ENCODE results near the gene TACC2.
"Not testable (repeated sequence)": the region's sequence is repeated elsewhere in the genome, so short reads cannot be mapped to it uniquely, and the experiment has no call there.

TACC2 gene, protein sequence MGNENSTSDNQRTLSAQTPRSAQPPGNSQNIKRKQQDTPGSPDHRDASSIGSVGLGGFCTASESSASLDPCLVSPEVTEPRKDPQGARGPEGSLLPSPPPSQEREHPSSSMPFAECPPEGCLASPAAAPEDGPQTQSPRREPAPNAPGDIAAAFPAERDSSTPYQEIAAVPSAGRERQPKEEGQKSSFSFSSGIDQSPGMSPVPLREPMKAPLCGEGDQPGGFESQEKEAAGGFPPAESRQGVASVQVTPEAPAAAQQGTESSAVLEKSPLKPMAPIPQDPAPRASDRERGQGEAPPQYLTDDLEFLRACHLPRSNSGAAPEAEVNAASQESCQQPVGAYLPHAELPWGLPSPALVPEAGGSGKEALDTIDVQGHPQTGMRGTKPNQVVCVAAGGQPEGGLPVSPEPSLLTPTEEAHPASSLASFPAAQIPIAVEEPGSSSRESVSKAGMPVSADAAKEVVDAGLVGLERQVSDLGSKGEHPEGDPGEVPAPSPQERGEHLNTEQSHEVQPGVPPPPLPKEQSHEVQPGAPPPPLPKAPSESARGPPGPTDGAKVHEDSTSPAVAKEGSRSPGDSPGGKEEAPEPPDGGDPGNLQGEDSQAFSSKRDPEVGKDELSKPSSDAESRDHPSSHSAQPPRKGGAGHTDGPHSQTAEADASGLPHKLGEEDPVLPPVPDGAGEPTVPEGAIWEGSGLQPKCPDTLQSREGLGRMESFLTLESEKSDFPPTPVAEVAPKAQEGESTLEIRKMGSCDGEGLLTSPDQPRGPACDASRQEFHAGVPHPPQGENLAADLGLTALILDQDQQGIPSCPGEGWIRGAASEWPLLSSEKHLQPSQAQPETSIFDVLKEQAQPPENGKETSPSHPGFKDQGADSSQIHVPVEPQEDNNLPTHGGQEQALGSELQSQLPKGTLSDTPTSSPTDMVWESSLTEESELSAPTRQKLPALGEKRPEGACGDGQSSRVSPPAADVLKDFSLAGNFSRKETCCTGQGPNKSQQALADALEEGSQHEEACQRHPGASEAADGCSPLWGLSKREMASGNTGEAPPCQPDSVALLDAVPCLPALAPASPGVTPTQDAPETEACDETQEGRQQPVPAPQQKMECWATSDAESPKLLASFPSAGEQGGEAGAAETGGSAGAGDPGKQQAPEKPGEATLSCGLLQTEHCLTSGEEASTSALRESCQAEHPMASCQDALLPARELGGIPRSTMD (N-terminal part only)

DNA sequence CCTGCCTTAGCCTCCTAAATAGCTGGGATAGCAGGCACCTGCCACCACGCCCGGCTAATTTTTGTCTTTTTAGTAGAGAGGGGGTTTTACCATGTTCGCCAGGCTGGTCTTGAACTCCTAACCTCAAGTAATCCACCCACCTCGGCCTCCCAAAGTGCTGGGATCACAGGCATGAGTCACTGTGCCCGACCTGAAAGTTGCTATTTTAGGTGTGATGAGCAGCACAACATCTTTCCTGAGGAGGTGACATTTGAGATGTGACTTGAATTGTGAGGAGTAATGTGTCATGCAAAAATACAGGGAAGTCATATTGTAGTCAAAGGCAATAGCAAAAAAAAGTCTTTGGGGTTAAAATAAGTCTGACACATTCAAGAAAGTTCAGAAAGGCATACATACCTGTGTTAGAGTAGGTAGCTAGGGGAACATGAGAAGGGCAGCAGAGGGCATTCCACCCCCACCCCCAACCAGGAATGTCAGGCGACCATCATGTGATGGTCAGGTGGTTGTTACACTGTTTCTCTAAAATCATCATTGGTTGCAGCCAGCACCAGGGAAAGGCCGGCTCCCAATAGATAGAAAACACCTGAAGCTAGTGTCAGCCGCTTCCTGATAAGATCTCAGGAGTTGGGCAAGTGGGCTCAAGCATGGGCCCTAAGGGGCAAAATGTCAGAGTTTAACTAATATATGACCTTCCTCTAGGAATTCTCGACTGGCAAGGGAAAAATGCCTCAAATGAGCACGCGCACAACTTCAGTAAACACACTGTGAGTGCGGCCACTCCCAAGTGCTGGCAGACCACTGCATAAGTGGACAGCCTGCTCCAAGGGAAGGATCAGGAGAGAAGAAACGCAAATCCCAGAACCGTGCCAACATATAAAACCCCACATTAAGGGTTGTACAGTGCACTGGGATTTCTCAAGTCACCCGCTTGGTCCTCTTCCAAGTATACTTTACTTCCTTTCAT is at the start of gene TACC2:
Gene TACC2, plus strand, starts transcription at position 803 of the 964 bp plus-strand sequence. CDS start 32,819 bp downstream, outside the sequence.
- DNase-seq, result no peak

DNA sequence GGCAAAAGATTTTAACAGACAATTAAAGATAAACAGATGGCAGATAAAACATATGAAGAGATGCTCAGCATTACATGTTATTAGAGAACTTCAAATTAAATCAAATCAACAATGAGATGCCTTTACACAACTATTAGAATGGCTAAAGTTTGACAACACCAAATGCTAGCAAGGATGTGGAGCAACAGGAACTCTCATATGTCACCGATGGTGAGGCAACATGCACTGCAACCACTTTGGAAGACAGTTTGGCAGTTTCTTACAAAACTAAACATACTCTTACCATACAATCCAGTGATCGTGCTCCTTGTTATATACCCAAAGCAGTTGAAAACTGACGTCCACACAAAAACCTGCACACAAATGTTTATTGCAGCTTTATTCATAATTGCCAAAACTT is 47.4 kb upstream of the TACC2 start:
- DNase-seq, result no peak

DNA sequence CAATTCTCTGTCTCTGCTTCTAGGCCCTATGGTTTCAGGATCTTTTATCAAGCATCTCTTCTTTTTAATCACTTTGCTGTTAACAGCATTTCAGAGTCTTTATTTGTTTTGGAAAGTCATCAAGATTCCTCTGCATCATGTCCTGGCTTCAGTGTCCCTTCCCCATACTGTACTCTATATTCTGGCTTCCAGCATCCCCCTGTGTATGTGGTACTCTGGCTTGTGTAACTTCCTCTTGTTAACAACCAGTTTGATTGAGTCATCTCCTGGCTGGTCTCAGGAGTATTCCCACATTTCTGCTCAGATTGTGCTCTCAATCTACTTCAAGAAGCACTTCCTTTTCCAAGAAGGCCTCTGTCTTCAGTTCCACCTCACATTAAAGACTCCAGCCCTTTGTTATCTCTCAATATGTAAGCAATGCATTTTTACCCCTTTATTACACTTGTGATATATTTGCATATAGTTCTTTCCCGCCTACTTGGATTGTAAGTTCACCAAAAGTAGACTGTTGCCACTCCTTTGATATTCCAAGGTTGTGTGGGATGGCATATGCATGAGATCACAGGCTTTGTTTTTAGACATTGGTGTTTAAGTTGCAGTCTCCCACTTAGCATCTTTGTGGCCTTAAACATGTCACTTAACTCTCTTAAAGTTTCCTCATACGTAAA is 46.1 kb upstream of the TACC2 start:
- DNase-seq, result peak; percentile 78

DNA sequence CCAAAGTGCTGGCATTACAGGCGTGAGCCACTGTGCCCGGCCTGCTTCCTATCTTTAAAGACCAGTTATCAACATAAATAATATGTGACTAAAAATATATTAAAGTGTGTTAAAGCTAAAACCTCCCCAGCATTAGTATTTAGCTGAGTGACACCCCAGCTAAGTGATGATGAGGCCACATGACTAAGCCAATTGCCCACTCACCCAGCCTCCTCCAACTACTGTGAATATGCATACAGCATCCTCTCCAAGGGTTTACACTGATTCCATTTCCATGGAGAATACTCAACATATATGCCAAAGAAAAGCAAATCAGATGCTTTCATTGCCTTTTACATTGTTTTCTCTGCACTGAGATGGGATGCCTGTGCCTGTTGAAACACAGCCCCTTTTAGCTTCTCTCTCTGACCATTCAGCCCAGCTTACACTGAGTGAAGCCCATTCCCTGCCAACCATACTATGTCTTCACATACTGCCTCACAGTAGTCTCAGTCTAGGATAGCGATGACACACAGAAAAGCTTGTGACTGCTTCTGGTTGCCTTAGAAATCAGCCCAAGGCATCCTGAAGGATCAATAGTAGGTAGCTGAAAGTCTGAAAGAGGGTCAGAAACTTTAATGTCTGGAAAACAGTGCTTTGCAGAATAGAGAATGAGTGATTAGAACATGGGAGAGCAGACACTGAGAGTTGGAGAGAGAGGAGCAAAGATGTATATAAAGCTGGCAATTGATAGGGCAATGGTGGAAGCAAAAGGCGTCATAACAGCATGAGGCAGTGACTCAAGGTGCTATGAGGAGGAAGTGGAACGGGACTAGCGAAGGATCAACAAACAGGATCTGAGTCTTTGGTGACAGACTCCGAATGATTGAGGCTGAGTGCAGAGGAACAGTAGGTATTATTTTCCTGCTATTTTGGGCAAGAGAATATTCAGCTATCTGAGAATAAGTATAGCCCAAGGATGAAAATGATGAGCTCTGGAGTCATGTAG is 41.3 kb upstream of the TACC2 start:
- DNase-seq, result no peak

DNA sequence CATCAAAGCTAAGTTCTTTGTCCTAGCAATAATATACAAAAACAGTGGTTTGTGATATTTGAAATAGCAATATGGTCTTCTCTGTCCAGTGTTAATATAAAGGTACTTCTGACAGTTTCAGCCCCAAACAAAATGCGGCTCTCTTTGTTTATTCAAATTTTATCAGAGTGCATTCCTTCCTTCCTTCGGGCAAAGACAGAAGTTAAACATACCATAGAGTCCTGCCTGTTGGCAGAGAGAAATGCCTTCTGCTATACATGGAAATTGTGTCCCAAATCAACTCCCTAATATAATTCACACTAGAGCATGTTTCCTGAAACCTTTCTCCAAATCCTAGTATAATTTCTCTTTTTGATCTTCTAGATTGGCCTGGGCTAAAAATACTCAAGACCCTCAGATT is 39.9 kb upstream of the TACC2 start:
- DNase-seq, result no peak

DNA sequence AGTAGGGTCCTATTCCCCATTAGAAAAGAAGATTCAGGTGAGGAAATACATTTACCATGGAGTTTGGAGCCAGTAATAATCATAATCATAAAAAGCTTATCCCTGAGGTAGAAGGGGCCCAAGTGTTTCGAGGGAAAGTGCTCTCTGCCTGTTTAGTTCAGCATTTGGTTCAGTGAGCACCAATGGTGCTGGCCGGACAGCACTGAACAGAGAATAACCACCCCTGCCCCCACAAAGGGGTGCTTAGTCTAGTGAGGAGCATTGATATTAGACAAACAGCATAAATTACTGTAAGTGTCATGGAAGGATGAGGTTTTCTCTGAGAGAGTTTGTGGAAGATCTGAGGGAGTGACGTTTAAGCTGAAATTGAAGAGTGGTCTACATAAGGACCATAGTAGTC is 39.5 kb upstream of the TACC2 start:
- no peak for DNase-seq

DNA sequence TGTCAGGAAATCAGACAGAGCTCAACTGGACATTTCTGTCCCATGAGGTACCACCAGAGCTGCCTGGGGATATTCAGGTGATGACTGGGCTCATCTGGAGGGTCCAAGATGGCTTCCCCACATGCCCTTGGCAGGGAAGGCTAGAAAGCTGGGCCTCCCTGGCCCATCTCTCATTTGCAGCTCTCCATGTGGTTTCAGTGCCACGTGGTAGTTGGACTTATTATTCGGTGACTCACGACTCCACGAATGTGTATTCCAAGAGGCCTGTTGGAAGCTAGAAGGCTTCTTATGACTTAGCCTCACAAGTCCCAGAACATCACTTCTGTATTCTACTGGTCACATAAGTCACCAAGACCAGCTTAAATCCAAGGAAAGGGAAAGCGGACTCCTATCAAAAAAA is 36.7 kb upstream of the TACC2 start:
- DNase-seq, result no peak

DNA sequence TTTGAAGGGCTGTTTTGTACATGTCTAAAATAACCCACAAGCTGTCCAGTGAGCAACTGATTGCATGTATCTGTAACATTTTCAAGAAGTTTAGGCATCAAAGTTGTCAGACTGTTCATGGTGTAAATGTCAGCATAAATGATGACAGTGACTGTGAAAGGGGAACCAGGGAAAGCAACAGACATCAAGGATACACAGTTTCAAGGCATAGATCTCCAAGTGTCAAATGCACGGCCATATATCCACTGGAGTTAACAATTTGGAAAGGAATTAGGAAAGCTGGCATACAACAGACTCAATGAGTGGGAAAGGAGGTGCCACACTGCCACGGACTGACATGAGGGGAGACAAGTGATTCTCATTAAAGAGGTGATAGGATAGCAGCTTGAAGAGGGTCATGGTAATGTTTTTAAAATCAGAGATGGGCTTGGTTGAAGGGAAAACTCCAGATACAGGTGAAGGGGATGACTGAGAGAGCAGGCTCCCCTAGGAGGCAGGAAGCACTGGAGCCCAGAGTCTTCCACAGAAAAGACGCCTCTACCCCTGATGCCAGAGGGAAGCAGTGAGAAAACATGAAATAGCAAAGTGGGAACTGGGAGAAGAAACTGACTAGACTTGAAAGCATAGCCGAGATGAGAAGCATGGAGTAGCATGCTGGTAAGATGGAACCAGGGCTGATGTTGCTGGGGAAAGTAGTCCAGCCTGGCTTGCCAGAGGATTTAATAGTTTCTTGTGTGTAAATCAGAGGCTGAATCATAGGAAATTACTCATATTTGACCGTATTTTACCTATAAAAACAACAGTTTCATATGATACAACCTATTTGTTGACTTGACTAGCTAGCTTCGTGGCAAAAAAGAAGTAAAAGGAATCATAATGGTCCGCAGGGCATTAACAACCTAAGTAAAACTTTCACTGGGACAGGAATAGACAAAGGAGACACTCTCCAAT is 32.6 kb upstream of the TACC2 start:
- DNase-seq, result peak; percentile 75

DNA sequence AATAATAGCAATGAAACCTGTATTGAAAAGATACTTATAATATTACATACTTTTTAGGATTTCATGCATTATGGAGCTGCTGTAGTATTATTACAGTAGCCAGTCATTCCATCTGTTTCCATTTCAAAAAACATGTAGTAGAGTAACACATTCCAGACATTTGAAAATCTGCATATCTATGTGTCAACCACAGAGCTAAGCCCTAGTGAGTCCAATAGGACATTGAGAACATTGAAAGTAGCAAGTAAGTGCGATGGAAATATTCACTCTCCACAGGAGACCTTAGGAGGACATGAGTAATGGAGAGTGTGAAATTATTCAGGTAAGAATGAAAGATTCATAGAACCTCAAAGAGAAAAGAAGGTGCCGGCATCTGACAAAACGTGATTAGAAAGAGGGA is 29.3 kb upstream of the TACC2 start:
- DNase-seq, result no peak

DNA sequence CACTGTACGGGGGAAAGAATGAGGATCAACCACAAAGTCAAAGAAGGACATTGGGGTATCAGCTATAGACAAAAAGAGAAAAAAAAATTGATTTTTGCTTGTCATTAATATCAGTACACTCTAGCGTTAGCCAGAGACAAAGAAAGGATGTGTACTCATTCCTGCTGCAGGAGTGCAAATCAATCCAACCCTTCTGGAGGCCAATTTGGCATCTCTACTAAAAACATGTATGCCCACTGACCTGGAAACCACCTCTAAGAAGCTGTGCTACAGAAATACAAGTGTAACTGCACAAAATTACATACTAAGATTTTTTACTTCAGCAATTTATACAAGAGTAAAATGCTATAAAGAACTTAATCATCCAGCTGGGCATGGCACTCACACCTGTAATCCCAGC is 27.5 kb upstream of the TACC2 start:
- DNase-seq, result no peak

DNA sequence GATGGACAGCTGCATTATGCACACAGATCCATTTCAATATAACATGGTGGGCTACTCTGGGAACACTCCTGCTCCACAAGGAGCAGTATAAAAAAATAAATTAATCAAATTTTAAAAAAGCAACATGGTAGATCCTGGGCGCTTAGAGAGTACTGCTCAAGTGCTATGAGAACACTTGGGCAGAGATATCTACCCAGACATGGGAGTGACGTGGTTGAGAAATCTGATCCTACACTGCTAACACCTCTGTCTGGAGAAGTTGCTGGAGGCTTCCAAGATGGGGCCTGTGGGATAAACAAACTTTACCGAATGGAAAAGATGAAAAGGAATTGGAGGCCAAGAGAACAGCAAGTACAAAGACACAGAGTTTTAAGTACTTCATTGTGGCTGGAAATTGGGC is 23.0 kb upstream of the TACC2 start:
- DNase-seq, result no peak

DNA sequence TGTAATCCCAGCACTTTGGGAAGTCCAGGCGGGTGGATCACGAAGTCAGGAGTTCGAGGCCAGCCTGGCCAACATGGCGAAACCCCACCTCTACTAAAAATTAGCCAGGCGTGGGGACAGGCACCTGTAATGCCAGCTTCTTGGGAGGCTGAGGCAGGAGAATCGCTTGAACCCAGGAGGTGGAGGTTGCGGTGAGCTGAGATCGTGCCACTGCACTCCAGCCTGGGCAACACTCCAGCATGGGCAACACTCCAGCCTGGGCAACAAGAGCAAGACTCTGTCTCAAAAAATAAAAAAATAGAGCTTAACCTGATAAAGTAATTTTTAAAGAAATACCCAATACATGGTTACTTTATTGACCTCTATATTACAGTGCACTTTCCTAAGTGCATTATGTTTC is 19.9 kb upstream of the TACC2 start:
- DNase-seq, result not testable (repeated sequence)

DNA sequence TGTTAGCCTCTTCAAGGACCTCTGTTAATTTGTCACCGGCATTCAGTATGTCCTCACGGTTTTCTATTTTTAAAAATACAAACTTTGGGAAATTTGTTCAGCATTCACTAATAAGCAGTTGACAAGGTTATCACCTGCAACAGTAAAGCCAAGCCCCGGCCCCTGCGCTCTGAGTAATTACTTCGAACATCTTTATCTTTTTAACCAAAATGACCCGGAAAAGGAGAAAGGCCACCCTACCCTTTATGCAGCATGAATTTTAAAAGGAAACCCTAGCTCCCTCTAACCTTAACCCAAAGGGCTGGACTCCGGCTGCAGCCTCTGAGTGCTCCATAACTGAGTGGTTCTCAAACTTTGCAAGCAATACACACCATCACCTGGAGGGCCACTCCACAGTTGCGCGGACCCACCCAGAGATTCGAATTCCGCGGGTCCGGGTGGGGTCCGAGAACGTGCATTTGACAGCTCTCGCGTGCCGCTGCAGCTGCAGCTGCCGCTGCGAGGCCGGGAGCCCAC is 14.9 kb upstream of the TACC2 start:
- DNase-seq, result no peak

DNA sequence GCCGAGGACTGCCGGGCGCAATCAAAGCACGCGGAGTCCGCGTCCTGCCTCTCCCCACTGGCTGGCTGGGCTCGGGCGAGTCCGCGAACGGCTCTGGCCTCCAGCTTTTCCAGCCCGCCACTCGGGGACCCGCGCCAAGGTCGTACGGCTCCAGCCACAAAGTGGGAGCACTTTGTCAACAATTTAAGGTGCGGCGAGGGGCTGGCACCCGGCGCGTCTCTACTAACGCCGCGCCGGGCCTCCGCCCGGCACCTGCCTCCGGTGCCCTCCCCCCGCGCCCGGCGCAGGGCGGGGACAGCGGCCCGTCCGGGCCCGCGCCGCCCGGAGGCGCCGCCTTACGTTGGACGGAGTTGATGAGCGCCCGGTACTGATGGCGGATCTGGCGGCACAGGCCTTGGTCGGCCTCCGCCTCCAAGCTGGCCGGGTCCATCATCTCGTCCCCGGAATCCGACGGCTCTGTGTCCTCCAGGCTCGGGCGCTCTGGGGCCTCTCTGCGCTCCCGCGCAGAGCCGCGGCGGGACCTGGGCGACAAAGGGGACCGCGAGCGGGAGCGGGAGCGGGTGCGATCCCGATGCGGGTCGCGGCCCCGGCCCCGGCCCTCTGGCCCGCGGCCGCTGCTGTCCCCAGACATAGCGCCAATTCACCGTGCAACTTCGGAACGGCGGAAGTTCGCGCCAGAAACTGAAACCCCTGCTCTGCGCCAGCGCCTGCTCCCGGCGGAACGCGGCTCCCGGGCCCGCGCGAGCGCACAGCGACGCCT is 14.2 kb upstream of the TACC2 start, which contains the start of gene NSMCE4A:
Gene NSMCE4A, minus strand, starts transcription at position 683 of the 760 bp plus-strand sequence. Its CDS starts 52 bp downstream, at position 631.
- peak; percentile 78 for DNase-seq

DNA sequence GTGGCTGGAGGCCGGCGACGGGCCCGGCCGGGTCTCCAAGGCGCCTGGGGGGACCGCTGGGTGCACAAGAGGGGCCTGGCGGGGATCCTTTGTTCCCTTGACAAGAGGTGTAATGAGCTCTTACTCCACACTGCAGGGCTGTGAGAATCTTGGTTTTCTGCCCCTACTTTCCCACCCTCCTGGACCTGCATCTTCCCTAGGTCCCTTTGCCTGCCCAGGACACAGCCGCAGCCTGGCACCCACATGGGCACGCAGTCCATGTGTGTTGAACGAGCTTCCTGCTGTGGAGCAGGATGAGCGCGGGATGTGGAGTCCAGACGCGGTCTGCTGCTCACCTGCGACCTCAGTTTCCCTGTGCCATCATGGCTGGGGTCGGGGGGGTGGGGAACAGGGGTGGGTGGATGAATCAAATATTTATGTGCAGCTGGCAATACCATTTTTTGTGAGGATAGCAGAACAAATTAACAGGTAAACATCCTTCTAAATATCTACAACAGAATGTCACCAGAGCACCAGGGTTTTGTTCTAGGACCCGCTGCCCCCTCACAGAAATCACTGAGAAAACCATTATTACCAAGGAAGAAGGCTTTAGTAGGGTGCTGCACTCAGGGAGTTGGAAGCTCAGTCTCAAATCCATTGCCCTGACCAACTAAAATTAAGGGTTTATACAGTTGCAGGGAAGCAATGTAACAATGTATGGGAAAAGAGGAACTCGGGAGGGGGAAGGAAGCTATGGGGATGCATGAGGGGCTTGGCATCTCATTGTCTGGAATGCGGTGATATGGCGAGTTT is 13.5 kb upstream of the TACC2 start:
- no peak for DNase-seq

DNA sequence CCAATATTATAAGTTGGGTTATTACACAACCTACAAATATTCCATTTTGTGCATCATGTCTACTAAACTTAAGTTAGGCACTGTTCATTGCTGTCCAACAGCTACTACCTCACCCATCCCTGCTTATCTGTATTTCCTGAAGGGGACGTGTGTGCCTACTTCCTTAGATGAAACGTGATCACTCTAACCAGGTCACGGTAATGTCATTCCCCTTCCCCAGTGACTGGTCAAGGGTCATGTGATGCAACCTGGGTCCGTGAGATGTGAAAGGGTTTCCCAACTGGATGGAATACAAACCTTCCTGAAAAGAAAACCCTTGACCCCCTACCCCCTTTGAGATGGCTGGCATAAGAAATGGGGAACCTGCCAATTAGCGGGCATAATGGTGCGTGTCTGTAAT is 12.4 kb upstream of the TACC2 start:
- no peak for DNase-seq

DNA sequence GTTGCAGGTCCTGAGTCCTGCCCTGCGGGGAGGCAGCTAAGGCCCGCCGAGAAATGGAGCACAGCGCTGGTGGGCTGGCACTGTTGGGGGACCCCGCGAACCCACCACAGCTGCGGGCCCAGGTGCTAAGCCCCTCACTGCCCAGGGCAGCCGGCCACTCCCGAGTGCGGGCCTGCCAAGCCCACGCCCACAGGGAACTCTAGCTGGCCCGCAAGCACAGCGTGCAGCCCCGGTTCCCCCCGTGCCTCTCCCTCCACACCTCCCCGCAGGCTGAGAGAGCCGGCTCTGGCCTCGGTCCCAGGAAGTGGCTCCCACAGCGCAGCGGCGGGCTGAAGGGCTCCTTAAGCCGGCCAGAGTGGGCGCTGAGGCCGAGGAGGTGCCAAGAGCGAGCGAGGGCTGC is 10.5 kb upstream of the TACC2 start:
- DNase-seq, result no peak

Measured in HCEC 1CT (cell line).